ENCODE data around the gene PPIF. TPM values are rescaled to one million over a fixed set of nuclear protein-coding genes. Genes with fewer than 3 reads are reported as not detected.
A peak's percentile ranks its signal among the peaks of the same experiment; 100 is the strongest.

The PPIF gene
- total RNA-seq, 4 donors from 2014 or later, result 35.7 to 57.8 (median 45.0) TPM

GRCh38 chr10:79311581-79312407, 35.5 kb upstream of the PPIF start:
- DNase-seq, result no peak
- no peaks in the 10 kb centered on the region for H3K9me3 ChIP-seq
- no peak overlapping the region for H3K27ac ChIP-seq
- no peaks in the 10 kb centered on the region for H3K27me3 ChIP-seq
- no peak for TF ChIP-seq POLR2A (IDR thresholded peaks at IDR 0.05)
- TF ChIP-seq, protein P1, sequence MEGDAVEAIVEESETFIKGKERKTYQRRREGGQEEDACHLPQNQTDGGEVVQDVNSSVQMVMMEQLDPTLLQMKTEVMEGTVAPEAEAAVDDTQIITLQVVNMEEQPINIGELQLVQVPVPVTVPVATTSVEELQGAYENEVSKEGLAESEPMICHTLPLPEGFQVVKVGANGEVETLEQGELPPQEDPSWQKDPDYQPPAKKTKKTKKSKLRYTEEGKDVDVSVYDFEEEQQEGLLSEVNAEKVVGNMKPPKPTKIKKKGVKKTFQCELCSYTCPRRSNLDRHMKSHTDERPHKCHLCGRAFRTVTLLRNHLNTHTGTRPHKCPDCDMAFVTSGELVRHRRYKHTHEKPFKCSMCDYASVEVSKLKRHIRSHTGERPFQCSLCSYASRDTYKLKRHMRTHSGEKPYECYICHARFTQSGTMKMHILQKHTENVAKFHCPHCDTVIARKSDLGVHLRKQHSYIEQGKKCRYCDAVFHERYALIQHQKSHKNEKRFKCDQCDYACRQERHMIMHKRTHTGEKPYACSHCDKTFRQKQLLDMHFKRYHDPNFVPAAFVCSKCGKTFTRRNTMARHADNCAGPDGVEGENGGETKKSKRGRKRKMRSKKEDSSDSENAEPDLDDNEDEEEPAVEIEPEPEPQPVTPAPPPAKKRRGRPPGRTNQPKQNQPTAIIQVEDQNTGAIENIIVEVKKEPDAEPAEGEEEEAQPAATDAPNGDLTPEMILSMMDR (IDR thresholded peaks at IDR 0.05), result no peak
- H3K4me3 ChIP-seq, result no peak overlapping the region
- peaks cover 0 to 70% (median 0%) of the 10 kb centered on the region in 3 donors for H3K36me3 ChIP-seq
- peaks cover 0 to 17% (median 4%) of the 10 kb centered on the region in 4 donors for H3K4me1 ChIP-seq

DNA sequence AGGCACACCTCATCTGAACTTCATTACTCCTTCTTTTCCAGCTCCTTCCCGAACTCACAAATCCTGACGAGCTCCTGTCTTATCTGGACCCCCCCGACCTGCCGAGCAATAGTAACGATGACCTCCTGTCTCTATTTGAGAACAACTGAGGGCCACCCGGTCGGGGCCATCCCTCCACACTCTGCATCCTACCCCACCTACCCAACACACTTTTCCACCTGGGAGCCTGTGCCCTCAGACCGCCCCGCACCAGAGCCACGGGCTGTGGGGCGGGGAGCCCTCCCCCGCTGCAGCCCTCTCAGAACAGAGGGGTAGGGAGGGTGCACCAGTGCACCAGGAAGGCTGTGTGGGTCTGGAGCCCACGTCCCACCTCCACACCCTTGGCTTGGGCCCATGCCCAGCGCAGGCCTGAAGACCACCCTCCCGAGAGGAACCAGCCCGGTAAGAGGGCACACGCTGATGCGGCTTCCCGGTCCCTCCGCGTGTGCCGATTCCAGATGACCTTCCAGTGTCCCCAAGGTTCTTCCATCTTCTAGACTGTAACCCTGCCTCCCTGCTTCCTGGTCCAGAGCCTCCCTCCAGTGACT, 34.6 kb upstream of the PPIF start:
- Histone ChIP-seq H3K4me1 (peaks cover 0 to 25% (median 11%) of the 10 kb centered on the region in 4 donors), H3K4me3 (no peak overlapping the region), H3K36me3 (peaks cover 0 to 61% (median 0%) of the 10 kb centered on the region in 3 donors), H3K9me3 (no peaks in the 10 kb centered on the region), H3K27me3 (no peaks in the 10 kb centered on the region), H3K27ac (no peak overlapping the region)
- no peak for DNase-seq
- TF ChIP-seq POLR2A (IDR thresholded peaks at IDR 0.05), result no peak
- TF ChIP-seq, protein P1 (IDR thresholded peaks at IDR 0.05), result no peak

- peaks cover 0 to 25% (median 13%) of the 10 kb centered on the region in 4 donors for H3K4me1 ChIP-seq
- H3K27ac ChIP-seq, result peak overlapping the region in 1 of 4 donors; percentile 5
- peaks cover 0 to 54% (median 0%) of the 10 kb centered on the region in 3 donors for H3K36me3 ChIP-seq
- TF ChIP-seq, protein P1 (IDR thresholded peaks at IDR 0.05), result no peak
- TF ChIP-seq POLR2A (IDR thresholded peaks at IDR 0.05), result no peak
- DNase-seq, result no peak
- no peak overlapping the region for H3K4me3 ChIP-seq
- no peaks in the 10 kb centered on the region for H3K27me3 ChIP-seq
- no peaks in the 10 kb centered on the region for H3K9me3 ChIP-seq
Measured at GRCh38 chr10:79313320-79313719, 33.9 kb upstream of the PPIF start.

DNA sequence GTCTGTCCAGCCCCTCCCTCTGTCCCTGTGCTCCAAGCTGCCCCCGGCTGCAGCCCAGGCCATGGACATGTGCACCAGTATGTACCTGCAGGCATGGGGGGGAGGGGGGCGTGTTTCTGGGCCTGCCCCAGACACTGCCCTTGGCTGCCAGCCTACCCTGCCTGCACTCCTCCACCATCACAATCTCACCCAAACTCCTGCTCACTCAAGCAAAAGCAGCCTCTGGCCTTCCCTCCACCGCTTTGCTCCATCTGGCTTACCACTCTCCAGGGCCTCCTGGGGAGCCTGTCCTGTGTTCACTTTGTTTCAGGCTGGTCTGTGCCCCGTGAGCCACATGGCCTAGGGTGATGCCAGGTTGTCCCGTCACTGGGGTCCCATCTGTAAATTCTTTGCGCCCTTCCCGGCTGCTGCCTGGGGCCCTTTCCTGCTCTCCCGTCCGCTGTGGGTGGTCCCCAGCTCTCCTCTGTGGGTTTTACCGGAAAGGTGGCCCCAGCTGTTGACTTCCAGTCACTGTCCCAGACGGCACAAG, 33.3 kb upstream of the PPIF start:
- DNase-seq, result no peak
- H3K9me3 ChIP-seq, result no peaks in the 10 kb centered on the region
- H3K4me3 ChIP-seq, result no peak overlapping the region
- H3K36me3 ChIP-seq, result peaks cover 0 to 48% (median 0%) of the 10 kb centered on the region in 3 donors
- H3K4me1 ChIP-seq, result peaks cover 0 to 25% (median 13%) of the 10 kb centered on the region in 4 donors
- H3K27ac ChIP-seq, result peak overlapping the region in 1 of 4 donors; percentile 5
- no peaks in the 10 kb centered on the region for H3K27me3 ChIP-seq
- TF ChIP-seq, protein P1 (IDR thresholded peaks at IDR 0.05), result no peak
- no peak for TF ChIP-seq POLR2A (IDR thresholded peaks at IDR 0.05)

DNA sequence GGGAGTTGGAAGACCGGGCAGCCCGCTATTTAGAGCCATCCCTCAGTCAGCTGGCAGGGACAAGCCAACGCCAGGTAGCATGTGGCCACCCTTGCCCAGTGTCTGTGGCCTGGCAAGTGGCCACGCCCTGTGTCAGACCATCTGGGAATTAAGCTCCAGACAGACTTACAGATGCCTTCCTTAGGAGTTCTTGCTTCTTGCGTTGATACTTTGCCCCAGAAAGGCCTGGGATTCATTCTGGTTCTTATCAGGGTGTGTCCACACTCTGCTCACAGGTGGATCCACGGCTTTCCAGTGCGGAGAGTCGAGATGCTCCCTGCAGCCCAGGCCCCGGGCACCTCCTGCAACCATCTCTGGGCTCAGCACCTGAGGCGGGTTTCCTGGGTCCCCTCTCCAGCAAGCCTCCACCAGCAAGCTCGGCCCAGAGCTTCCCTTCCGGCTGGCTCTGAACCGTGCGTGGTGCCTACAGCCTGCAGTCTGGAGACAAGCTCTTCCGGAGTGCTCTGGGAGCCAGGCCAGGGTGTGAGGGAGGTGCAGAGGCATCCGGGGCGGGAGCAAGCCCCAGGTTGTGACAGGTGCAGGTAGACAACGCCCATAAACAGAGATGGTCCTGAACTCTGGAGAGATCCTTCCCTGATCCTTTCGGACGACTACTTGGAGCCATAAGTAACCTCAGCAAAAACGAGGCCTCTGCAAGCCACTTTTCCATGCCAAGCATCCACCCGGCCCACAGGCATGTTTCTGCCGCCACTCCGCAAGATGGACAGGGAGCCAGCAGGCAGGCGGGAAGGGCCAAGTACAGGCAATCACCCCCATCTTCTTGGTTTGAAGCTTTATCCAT, 32.3 kb upstream of the PPIF start:
- Histone ChIP-seq H3K27ac (peak overlapping the region in 2 of 4 donors; percentile 4 to 29), H3K36me3 (peaks cover 0 to 38% (median 0%) of the 10 kb centered on the region in 3 donors), H3K9me3 (no peaks in the 10 kb centered on the region), H3K4me1 (peaks cover 0 to 25% (median 13%) of the 10 kb centered on the region in 4 donors), H3K4me3 (no peak overlapping the region), H3K27me3 (no peaks in the 10 kb centered on the region)
- no peak for TF ChIP-seq POLR2A (IDR thresholded peaks at IDR 0.05)
- TF ChIP-seq, protein P1 (IDR thresholded peaks at IDR 0.05), result no peak
- no peak for DNase-seq
